HepG2 (cell line): ENCODE data around the gene TMEM131L. TPM values are rescaled to one million over a fixed set of nuclear protein-coding genes. Genes with fewer than 3 reads are reported as not detected.

Experiments
- ATAC-seq: fragments of 200-7000 bp; cut with Tn5 transposase; 3 replicates; pipeline ENCODE4 v1.9.1; 2020; ENCODE audit warnings: mild to moderate bottlenecking, moderate library complexity
- BruUV-seq: library from RNA; stranded (reverse); fragments of 400-500 nt; replicated peaks from 2 replicates; lab custom pipeline; 2021; lab: Mats Ljungman, UMichigan
- CTCF ChIA-PET: fragments of 300-600 bp; formaldehyde crosslinking; extraction: SDS; loops from one replicate; lab custom pipeline; 2021; ENCODE audit warnings: low total read pairs, inconsistent platforms, low intra/inter-chr PET ratio; lab: Yijun Ruan, JAX
- POLR2A ChIA-PET: fragments of 350-600 bp; sonication (Branson Sonifier 250); formaldehyde crosslinking; loops from one replicate; lab custom pipeline; 2020; ENCODE audit warnings: antibody characterized with exemption, inconsistent platforms; lab: Yijun Ruan, JAX
- DNase-seq: peaks from one replicate; pipeline ENCODE4 v3.0.0-alpha.2; 2015; ENCODE audit warnings: low spot score
- FAIRE-seq: peaks from 3 replicates; lab custom pipeline; 2011; peaks lifted over from hg19 to GRCh38; lab: Jason Lieb, UNC
- H2AFZ ChIP-seq: one replicate; pipeline ENCODE4 v1.6.1; 2011; ENCODE audit warnings: low read length, inconsistent platforms
- H3K27ac ChIP-seq: fragments of 300-600 bp; 3 replicates; pipeline ENCODE4 v1.8.0; 2011; ENCODE audit warnings: mixed run types, mild to moderate bottlenecking, mixed read lengths, low read length, inconsistent platforms; ENCODE audit not compliant: insufficient read depth; ENCODE audit errors: extremely low read length
- H3K27me3 ChIP-seq, 2 experiments: fragments of 200-600 bp in 1 of 2; 2 replicates in 1 of 2; 3 replicates in 1 of 2; pipeline versions ENCODE4 v1.6.0 to v1.8.0; 2011; ENCODE audit warnings: low read length in 2 of 2, mild to moderate bottlenecking in 2 of 2, moderate library complexity in 2 of 2, inconsistent platforms in 1 of 2; ENCODE audit not compliant: insufficient read depth in 2 of 2, control insufficient read depth in 1 of 2
- H3K36me3 ChIP-seq, 2 experiments: fragments of 200-600 bp in 1 of 2; replicated peaks in 1 of 2; 2 replicates in 1 of 2; 3 replicates in 1 of 2; pipeline versions ENCODE4 v1.5.1 to v1.8.0; 2011; ENCODE audit warnings: low read length in 2 of 2, inconsistent platforms in 1 of 2; ENCODE audit not compliant: insufficient read depth in 2 of 2, control insufficient read depth in 1 of 2
- H3K4me1 ChIP-seq: 2 replicates; pipeline ENCODE4 v1.5.1; 2012; ENCODE audit warnings: low read length, inconsistent platforms; ENCODE audit not compliant: insufficient read depth
- H3K4me2 ChIP-seq: 2 replicates; pipeline ENCODE4 v1.6.0; 2011; ENCODE audit warnings: low read depth, low read length, inconsistent platforms
- H3K4me3 ChIP-seq, 3 experiments: fragments of 200-600 bp in 1 of 3; sonication (generic), shearing (Covaris generic) in 1 of 3; replicated peaks in 1 of 3; 2 replicates each; pipeline ENCODE4 v1.5.1; 2011 to 2016; ENCODE audit warnings: low read length in 3 of 3, inconsistent platforms in 2 of 3, low read depth in 2 of 3, mild to moderate bottlenecking in 2 of 3, control low read depth in 1 of 3, mixed read lengths in 1 of 3; ENCODE audit not compliant: insufficient read depth in 1 of 3
- H3K79me2 ChIP-seq: one replicate; pipeline ENCODE4 v1.6.1; 2011; ENCODE audit warnings: low read length, inconsistent platforms; ENCODE audit not compliant: insufficient read depth
- H3K9ac ChIP-seq: 2 replicates; pipeline ENCODE4 v1.6.0; 2011; ENCODE audit warnings: mild to moderate bottlenecking, low read depth, low read length, inconsistent platforms; ENCODE audit not compliant: insufficient read depth
- H3K9me3 ChIP-seq: 2 replicates; pipeline ENCODE4 v1.5.1; 2012; ENCODE audit warnings: mild to moderate bottlenecking, low read length
- H4K20me1 ChIP-seq: 2 replicates; pipeline ENCODE4 v1.6.0; 2011; ENCODE audit warnings: inconsistent platforms, mild to moderate bottlenecking, low read length, moderate library complexity; ENCODE audit not compliant: insufficient read depth
- RARG ChIP-seq: sonication (generic); formaldehyde crosslinking; IDR thresholded peaks from 2 replicates; pipeline ENCODE4 v1.4.0; 2020; ENCODE audit warnings: low read depth, mild to moderate bottlenecking, missing genetic modification reagents
- USF2 ChIP-seq, 2 experiments: sonication (generic) in 1 of 2; formaldehyde crosslinking in 1 of 2; IDR thresholded peaks; 2 replicates each; pipeline versions ENCODE4 v1.5.1 to v1.6.1; 2011 to 2020; ENCODE audit warnings: borderline replicate concordance in 1 of 2, low read depth in 1 of 2, low read length in 1 of 2, mild to moderate bottlenecking in 1 of 2, missing genetic modification reagents in 1 of 2, moderate library complexity in 1 of 2
- ZNF607 ChIP-seq: sonication (generic); formaldehyde crosslinking; IDR thresholded peaks from 2 replicates; pipeline ENCODE4 v1.5.1; 2020; ENCODE audit warnings: missing genetic modification reagents, mild to moderate bottlenecking, borderline replicate concordance
- ZSCAN31 ChIP-seq: sonication (generic); formaldehyde crosslinking; IDR thresholded peaks from 2 replicates; pipeline ENCODE4 v1.5.0; 2020; ENCODE audit warnings: low read depth, mild to moderate bottlenecking, missing genetic modification reagents
- WGBS: methylation state at CpG from one replicate; pipeline ENCODE4 v1.1.6; 2017; ENCODE audit warnings: low lambda C conversion rate; 5-methylcytosine and 5-hydroxymethylcytosine counted together
- in situ Hi-C: cut with HindIII; loops from 2 replicates; pipeline ENCODE4 v1.10.0; 2017; ENCODE audit warnings: low pct_unique_long_range_greater_than_20kb; ENCODE audit not compliant: extremely low pct_ligation_motif_present
- intact Hi-C: fragments of 100-400 bp; cut with micrococcal nuclease; formaldehyde crosslinking; loops from one replicate; pipeline ENCODE4 v1.10.0; 2022; ENCODE audit not compliant: unreplicated experiment
- polyA plus RNA-seq, 8 experiments: library from polyadenylated mRNA; depleted of rRNA in 3 of 8; stranded (reverse) in 7 of 8; unstranded in 1 of 8; fragments of >200 nt; fragmentation: Illumina TruSeq in 4 of 8; extraction: Trizol in 4 of 8; gene quantifications; 2 replicates each; pipeline versions ENCODE4 v1.2.1 to v1.2.3, GENCODE V29; 2011 to 2016; ENCODE audit warnings: low read depth in 4 of 8, missing spikeins in 1 of 8, mixed read lengths in 1 of 8; ENCODE audit not compliant: insufficient read depth in 1 of 8
- total RNA-seq, 5 experiments: library from RNA; depleted of rRNA; stranded (reverse); fragments of >200 nt; fragmentation: Illumina TruSeq; extraction: Trizol; gene quantifications; 2 replicates each; pipeline ENCODE4 v1.2.3, GENCODE V29; 2016; ENCODE audit warnings: low read depth in 1 of 5
- TF ChIP-seq, protein P1 (sequence below): sonication (generic); formaldehyde crosslinking; IDR thresholded peaks from 2 replicates; pipeline ENCODE4 v1.5.1; 2020; ENCODE audit warnings: mild to moderate bottlenecking, missing genetic modification reagents, borderline replicate concordance

The TMEM131L gene
- total and polyA plus RNA-seq, 2 of the 13 experiments (the other 11 are each of a cell fraction or from before 2014, with no cell fraction given), result 2.2 to 4.5 TPM

DNA sequence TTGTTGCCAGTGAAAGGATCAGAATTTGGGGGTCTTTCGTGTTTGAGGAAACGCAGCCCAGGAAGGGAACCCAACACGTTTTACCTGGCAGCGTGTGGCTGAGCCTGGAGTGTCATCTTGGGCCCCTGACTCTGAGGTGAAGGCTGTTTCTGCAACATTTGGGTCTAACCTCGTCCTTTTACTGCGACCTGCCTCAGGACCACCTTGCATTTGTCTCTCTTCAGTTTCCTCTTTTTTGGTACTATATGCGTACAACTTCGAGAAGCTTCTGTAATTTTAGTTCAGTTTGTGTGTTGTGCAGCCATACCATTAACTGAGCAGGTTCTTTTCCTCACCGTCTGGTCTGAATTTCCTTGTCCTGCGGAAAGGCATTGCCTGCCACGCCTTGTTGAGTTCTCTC lies 61.5 kb downstream of the TMEM131L start:
- in situ Hi-C loops (no loop called here), intact Hi-C loops (no loop called here)
- FAIRE-seq, result no peak
- POLR2A ChIA-PET, result no interaction called here
- H3K4me1 ChIP-seq, result no peaks in the 10 kb centered on the region
- CTCF ChIA-PET, result no interaction called here
- no peak overlapping the region for H3K9ac ChIP-seq
- no peaks in the 10 kb centered on the region for H3K36me3 ChIP-seq
- no TSS peak for BruUV-seq
- H3K79me2 ChIP-seq, result no peaks in the 10 kb centered on the region
- no peak for DNase-seq
- no peaks in the 10 kb centered on the region for H3K9me3 ChIP-seq
- no peaks in the 10 kb centered on the region for H3K27me3 ChIP-seq
- no peak overlapping the region for H2AFZ ChIP-seq
- no peak overlapping the region for H3K4me3 ChIP-seq
- TF ChIP-seq ZNF607 (CRISPR knock-in tag), result no peak
- TF ChIP-seq ZSCAN31 (CRISPR knock-in tag), result no peak
- no peak for TF ChIP-seq USF2 (IDR thresholded peaks at IDR 0.05; ENCODE audit: low read depth, low read length)
- no peak for TF ChIP-seq USF2 (CRISPR knock-in tag; IDR thresholded peaks at IDR 0.05; ENCODE audit: borderline replicate concordance)
- TF ChIP-seq RARG (CRISPR knock-in tag), result no peak
- TF ChIP-seq, protein P1, sequence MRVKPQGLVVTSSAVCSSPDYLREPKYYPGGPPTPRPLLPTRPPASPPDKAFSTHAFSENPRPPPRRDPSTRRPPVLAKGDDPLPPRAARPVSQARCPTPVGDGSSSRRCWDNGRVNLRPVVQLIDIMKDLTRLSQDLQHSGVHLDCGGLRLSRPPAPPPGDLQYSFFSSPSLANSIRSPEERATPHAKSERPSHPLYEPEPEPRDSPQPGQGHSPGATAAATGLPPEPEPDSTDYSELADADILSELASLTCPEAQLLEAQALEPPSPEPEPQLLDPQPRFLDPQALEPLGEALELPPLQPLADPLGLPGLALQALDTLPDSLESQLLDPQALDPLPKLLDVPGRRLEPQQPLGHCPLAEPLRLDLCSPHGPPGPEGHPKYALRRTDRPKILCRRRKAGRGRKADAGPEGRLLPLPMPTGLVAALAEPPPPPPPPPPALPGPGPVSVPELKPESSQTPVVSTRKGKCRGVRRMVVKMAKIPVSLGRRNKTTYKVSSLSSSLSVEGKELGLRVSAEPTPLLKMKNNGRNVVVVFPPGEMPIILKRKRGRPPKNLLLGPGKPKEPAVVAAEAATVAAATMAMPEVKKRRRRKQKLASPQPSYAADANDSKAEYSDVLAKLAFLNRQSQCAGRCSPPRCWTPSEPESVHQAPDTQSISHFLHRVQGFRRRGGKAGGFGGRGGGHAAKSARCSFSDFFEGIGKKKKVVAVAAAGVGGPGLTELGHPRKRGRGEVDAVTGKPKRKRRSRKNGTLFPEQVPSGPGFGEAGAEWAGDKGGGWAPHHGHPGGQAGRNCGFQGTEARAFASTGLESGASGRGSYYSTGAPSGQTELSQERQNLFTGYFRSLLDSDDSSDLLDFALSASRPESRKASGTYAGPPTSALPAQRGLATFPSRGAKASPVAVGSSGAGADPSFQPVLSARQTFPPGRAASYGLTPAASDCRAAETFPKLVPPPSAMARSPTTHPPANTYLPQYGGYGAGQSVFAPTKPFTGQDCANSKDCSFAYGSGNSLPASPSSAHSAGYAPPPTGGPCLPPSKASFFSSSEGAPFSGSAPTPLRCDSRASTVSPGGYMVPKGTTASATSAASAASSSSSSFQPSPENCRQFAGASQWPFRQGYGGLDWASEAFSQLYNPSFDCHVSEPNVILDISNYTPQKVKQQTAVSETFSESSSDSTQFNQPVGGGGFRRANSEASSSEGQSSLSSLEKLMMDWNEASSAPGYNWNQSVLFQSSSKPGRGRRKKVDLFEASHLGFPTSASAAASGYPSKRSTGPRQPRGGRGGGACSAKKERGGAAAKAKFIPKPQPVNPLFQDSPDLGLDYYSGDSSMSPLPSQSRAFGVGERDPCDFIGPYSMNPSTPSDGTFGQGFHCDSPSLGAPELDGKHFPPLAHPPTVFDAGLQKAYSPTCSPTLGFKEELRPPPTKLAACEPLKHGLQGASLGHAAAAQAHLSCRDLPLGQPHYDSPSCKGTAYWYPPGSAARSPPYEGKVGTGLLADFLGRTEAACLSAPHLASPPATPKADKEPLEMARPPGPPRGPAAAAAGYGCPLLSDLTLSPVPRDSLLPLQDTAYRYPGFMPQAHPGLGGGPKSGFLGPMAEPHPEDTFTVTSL, result no peak
- WGBS, result 96% methylated on average over 11 of the region's 11 CpGs
- ATAC-seq, result no peak
- no peak overlapping the region for H3K4me2 ChIP-seq
- H4K20me1 ChIP-seq, result no peaks in the 10 kb centered on the region
- no peak overlapping the region for H3K27ac ChIP-seq
